Measurements from ENCODE around the gene HIVEP1.

HIVEP1 gene

DNA sequence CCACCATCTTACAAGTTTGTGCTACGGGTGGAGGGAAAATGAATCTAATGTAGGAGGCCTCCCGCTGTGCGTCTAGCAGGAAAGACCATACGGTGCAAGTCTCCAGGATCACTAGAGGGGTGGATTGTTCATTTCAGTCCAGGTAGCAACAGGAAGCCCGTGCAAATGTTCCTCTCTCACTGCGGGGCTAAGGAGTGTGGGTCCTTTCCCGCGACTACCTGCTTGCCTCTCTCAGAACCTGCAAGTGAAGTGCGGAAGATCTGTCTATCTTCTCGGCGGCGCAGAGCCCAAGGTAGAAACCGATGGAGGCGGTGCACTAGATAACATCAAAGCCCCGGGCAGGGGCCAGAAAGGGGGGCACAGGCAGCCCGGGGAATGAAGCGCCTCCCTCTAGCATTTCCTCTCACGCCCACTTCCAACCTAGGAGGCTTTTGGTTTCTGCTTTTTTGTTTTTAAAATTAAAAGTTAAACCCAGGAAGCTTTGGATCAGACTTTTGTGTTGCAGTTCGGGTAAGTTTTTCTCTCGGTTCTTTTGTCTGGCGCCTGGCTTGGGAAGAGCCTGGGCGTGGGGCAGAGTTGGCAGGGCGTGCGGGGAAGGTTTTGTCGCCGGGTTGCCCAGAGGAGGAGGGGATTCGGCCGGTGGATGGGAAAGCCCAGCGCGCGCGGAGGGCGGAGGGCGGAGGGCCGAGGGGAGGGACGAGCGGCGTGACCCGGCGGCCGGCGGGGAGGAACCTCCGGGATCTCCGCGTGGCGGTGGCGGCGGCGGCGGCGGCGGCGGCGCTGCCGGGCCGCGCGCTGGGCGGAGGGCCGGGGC, 3.5 kb upstream of the HIVEP1 start (continued):
- peak; percentile 22; the same call in 1 of the 2 replicates for TF ChIP-seq ZNF398 (tag by site-specific recombination; IDR thresholded peaks at IDR 0.05)
- TF ChIP-seq ZNF701 (tag by site-specific recombination; IDR thresholded peaks at IDR 0.05), result no peak
- no peak for TF ChIP-seq ZNF704 (tag by site-specific recombination; IDR thresholded peaks at IDR 0.05)
- no peak for TF ChIP-seq ZNF426 (tag by site-specific recombination; IDR thresholded peaks at IDR 0.05)
- peak; percentile 78 for TF ChIP-seq ZBTB20 (tag by site-specific recombination; IDR thresholded peaks at IDR 0.05)
- no peak for TF ChIP-seq ZNF266 (tag by site-specific recombination; IDR thresholded peaks at IDR 0.05; ENCODE audit: low read depth)
- no peak for TF ChIP-seq ZNF214 (tag by site-specific recombination; IDR thresholded peaks at IDR 0.05; ENCODE audit: borderline replicate concordance)
- TF ChIP-seq ZNF248 (tag by site-specific recombination; IDR thresholded peaks at IDR 0.05), result no peak
- TF ChIP-seq, protein P1, sequence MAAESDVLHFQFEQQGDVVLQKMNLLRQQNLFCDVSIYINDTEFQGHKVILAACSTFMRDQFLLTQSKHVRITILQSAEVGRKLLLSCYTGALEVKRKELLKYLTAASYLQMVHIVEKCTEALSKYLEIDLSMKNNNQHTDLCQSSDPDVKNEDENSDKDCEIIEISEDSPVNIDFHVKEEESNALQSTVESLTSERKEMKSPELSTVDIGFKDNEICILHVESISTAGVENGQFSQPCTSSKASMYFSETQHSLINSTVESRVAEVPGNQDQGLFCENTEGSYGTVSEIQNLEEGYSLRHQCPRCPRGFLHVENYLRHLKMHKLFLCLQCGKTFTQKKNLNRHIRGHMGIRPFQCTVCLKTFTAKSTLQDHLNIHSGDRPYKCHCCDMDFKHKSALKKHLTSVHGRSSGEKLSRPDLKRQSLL (tag by site-specific recombination; IDR thresholded peaks at IDR 0.05), result no peak
- peak; percentile 81 for TF ChIP-seq ZBTB17 (tag by site-specific recombination; IDR thresholded peaks at IDR 0.05)
- TF ChIP-seq ZNF664 (tag by site-specific recombination; IDR thresholded peaks at IDR 0.05), result no peak
- no peak for TF ChIP-seq ZNF433 (tag by site-specific recombination; IDR thresholded peaks at IDR 0.05; ENCODE audit: low read depth)
- TF ChIP-seq, protein P2, sequence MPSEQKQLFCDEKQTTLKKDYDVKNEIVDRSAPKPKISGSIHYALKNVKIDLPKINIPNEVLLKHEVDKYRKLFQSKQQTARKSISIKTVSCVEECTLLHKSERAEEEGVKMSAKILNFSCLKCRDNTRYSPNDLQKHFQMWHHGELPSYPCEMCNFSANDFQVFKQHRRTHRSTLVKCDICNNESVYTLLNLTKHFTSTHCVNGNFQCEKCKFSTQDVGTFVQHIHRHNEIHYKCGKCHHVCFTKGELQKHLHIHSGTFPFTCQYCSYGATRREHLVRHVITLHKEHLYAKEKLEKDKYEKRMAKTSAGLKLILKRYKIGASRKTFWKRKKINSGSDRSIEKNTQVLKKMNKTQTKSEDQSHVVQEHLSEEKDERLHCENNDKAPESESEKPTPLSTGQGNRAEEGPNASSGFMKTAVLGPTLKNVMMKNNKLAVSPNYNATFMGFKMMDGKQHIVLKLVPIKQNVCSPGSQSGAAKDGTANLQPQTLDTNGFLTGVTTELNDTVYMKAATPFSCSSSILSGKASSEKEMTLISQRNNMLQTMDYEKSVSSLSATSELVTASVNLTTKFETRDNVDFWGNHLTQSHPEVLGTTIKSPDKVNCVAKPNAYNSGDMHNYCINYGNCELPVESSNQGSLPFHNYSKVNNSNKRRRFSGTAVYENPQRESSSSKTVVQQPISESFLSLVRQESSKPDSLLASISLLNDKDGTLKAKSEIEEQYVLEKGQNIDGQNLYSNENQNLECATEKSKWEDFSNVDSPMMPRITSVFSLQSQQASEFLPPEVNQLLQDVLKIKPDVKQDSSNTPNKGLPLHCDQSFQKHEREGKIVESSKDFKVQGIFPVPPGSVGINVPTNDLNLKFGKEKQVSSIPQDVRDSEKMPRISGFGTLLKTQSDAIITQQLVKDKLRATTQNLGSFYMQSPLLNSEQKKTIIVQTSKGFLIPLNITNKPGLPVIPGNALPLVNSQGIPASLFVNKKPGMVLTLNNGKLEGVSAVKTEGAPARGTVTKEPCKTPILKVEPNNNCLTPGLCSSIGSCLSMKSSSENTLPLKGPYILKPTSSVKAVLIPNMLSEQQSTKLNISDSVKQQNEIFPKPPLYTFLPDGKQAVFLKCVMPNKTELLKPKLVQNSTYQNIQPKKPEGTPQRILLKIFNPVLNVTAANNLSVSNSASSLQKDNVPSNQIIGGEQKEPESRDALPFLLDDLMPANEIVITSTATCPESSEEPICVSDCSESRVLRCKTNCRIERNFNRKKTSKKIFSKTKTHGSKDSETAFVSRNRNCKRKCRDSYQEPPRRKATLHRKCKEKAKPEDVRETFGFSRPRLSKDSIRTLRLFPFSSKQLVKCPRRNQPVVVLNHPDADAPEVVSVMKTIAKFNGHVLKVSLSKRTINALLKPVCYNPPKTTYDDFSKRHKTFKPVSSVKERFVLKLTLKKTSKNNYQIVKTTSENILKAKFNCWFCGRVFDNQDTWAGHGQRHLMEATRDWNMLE (tag by site-specific recombination; conservative IDR thresholded peaks at IDR 0.05; ENCODE audit: low read depth), result no peak
- TF ChIP-seq ZNF211 (tag by site-specific recombination; IDR thresholded peaks at IDR 0.05; ENCODE audit: low read depth), result no peak
- no peak for TF ChIP-seq ZNF112 (tag by site-specific recombination; IDR thresholded peaks at IDR 0.05)
- TF ChIP-seq, protein P3, sequence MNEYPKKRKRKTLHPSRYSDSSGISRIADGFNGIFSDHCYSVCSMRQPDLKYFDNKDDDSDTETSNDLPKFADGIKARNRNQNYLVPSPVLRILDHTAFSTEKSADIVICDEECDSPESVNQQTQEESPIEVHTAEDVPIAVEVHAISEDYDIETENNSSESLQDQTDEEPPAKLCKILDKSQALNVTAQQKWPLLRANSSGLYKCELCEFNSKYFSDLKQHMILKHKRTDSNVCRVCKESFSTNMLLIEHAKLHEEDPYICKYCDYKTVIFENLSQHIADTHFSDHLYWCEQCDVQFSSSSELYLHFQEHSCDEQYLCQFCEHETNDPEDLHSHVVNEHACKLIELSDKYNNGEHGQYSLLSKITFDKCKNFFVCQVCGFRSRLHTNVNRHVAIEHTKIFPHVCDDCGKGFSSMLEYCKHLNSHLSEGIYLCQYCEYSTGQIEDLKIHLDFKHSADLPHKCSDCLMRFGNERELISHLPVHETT (tag by site-specific recombination; IDR thresholded peaks at IDR 0.05), result no peak
- TF ChIP-seq PRDM1 (tag by site-specific recombination; IDR thresholded peaks at IDR 0.05), result peak; percentile 39; the same call in 1 of the 2 replicates
- no peak for TF ChIP-seq ZBTB48 (tag by site-specific recombination; IDR thresholded peaks at IDR 0.05)
- TF ChIP-seq ZNF146 (tag by site-specific recombination; IDR thresholded peaks at IDR 0.05), result no peak
- TF ChIP-seq, protein P4, sequence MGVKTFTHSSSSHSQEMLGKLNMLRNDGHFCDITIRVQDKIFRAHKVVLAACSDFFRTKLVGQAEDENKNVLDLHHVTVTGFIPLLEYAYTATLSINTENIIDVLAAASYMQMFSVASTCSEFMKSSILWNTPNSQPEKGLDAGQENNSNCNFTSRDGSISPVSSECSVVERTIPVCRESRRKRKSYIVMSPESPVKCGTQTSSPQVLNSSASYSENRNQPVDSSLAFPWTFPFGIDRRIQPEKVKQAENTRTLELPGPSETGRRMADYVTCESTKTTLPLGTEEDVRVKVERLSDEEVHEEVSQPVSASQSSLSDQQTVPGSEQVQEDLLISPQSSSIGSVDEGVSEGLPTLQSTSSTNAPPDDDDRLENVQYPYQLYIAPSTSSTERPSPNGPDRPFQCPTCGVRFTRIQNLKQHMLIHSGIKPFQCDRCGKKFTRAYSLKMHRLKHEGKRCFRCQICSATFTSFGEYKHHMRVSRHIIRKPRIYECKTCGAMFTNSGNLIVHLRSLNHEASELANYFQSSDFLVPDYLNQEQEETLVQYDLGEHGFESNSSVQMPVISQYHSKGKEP (tag by site-specific recombination; IDR thresholded peaks at IDR 0.05), result 0 out of 2 replicates have a peak, but pooled peaks have one; percentile 24
- TF ChIP-seq HOXC10 (CRISPR knock-in tag; IDR thresholded peaks at IDR 0.05), result no peak
- TF ChIP-seq OVOL3 (tag by site-specific recombination; IDR thresholded peaks at IDR 0.05), result no peak
- peak; percentile 51 for TF ChIP-seq ZFHX2 (tag by site-specific recombination; conservative IDR thresholded peaks at IDR 0.05)
- no peak for TF ChIP-seq ZNF274 (IDR thresholded peaks at IDR 0.05; ENCODE audit: low read length)
- TF ChIP-seq ZNF274 (tag by site-specific recombination; IDR thresholded peaks at IDR 0.05; ENCODE audit: borderline replicate concordance), result no peak
- peak; percentile 65; the same call in 1 of the 2 replicates for TF ChIP-seq OSR2 (tag by site-specific recombination; IDR thresholded peaks at IDR 0.05)
- TF ChIP-seq ZNF155 (tag by site-specific recombination; IDR thresholded peaks at IDR 0.05), result no peak
- no peak for TF ChIP-seq ZNF48 (tag by site-specific recombination; IDR thresholded peaks at IDR 0.05)

Measured in HEK293 (cell line).